ENCODE data around the gene GXYLT2. TPM values are rescaled to one million over a fixed set of nuclear protein-coding genes. Genes with fewer than 3 reads are reported as not detected.

Gene GXYLT2
- total and polyA plus RNA-seq, 2 donors (not counting 1 experiment from before 2014, with no cell fraction given): not detected

DNA sequence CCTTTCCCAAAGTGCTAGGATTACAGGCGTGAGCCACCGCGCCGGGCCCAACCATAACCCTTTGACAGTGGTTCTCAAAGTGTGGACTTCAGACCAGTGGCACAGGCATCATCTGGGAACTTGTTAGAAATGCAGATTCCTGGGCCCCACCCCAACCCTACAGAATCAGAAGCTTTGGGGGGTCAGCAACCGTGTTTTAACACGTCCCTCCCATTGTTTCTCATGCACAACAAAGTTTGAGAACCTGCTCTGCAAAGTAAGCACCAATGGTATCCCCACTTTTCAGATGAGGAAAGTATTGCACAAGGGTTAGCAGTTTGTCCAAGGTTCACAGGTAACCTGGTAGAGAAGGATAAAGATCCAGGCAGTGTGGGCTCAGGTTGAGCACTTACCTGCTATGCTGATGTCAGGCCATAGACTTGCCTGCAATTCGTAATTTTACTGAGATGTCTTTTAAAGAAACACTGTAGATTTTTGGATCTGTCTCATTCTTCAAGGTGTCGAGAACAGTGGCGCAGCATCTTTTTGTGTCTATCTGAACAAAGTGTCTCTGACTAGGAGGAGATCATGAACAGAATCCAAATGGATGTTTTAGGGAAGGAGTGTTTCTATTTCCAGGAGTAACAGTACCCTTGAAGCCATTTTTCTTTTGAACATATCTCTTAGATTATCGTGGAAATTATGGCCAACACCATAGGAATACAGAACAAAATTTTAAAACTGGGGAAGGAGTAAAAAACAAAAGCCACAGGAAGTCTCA is 2.5 kb downstream of the GXYLT2 start:
- no peak for ATAC-seq (ENCODE audit: low read depth)
- no peak for TF ChIP-seq EZH2 (IDR thresholded peaks at IDR 0.05; ENCODE audit: borderline replicate concordance, insufficient read depth, low read depth, low read length, poor library complexity, severe bottlenecking)
- TF ChIP-seq, protein P1, sequence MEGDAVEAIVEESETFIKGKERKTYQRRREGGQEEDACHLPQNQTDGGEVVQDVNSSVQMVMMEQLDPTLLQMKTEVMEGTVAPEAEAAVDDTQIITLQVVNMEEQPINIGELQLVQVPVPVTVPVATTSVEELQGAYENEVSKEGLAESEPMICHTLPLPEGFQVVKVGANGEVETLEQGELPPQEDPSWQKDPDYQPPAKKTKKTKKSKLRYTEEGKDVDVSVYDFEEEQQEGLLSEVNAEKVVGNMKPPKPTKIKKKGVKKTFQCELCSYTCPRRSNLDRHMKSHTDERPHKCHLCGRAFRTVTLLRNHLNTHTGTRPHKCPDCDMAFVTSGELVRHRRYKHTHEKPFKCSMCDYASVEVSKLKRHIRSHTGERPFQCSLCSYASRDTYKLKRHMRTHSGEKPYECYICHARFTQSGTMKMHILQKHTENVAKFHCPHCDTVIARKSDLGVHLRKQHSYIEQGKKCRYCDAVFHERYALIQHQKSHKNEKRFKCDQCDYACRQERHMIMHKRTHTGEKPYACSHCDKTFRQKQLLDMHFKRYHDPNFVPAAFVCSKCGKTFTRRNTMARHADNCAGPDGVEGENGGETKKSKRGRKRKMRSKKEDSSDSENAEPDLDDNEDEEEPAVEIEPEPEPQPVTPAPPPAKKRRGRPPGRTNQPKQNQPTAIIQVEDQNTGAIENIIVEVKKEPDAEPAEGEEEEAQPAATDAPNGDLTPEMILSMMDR (IDR thresholded peaks at IDR 0.05): no peak
- Histone ChIP-seq H3K4me1 (ENCODE audit: control insufficient read depth in 2 of 2, insufficient read depth in 2 of 2, low read length in 2 of 2) (peaks cover 9 to 10% of the 10 kb centered on the region in 2 donors), H3K4me2 (replicated peaks; ENCODE audit: low read depth, low read length, poor library complexity, severe bottlenecking) (no peak overlapping the region), H4K20me1 (ENCODE audit: control insufficient read depth, insufficient read depth, low read length, poor library complexity, severe bottlenecking) (no peaks in the 10 kb centered on the region), H3K9ac (ENCODE audit: low read length) (no peak overlapping the region), H2AFZ (ENCODE audit: insufficient read depth, low read depth, low read length, poor library complexity, severe bottlenecking) (no peak overlapping the region), H3K4me3 (ENCODE audit: control extremely low read depth in 1 of 5, extremely low read depth in 1 of 5, insufficient read depth in 1 of 5, low read depth in 2 of 5, low read length in 4 of 5) (no peak overlapping the region), H3K27me3 (replicated peaks in 1 of 4; ENCODE audit: control extremely low read depth in 1 of 4, control insufficient read depth in 3 of 4, insufficient read depth in 4 of 4, low read length in 3 of 4) (peaks cover 0 to 57% (median 31%) of the 10 kb centered on the region in 4 experiments), H3K27ac (ENCODE audit: low read length in 2 of 2) (no peak overlapping the region), H3K79me2 (ENCODE audit: control insufficient read depth, insufficient read depth, low read length) (no peaks in the 10 kb centered on the region), H3K36me3 (replicated peaks in 1 of 2; ENCODE audit: control extremely low read depth in 1 of 2, control insufficient read depth in 1 of 2, extremely low read depth in 1 of 2, insufficient read depth in 2 of 2, low read length in 1 of 2) (no peaks in the 10 kb centered on the region), H3K9me3 (ENCODE audit: control extremely low read depth in 1 of 3, control insufficient read depth in 2 of 3, insufficient read depth in 1 of 3, low read length in 2 of 3) (peaks cover 0 to 2% (median 0%) of the 10 kb centered on the region in 3 donors)
- Mint-ChIP-seq H3K27me3 (peaks cover 76% of the 10 kb centered on the region), H3K27ac (no peak overlapping the region), H3K9me3 (ENCODE audit: insufficient read depth) (no peaks in the 10 kb centered on the region), H3K4me1 (peaks cover 8% of the 10 kb centered on the region), H3K4me3 (no peak overlapping the region)
- POLR2A ChIA-PET: no interaction called here
- CTCF ChIA-PET: no interaction called here
- 96% methylated on average over 9 of the region's 10 CpGs for WGBS (ENCODE audit: insufficient coverage)
- no peak for DNase-seq
- intact Hi-C loops (cut with micrococcal nuclease): no loop called here

DNA sequence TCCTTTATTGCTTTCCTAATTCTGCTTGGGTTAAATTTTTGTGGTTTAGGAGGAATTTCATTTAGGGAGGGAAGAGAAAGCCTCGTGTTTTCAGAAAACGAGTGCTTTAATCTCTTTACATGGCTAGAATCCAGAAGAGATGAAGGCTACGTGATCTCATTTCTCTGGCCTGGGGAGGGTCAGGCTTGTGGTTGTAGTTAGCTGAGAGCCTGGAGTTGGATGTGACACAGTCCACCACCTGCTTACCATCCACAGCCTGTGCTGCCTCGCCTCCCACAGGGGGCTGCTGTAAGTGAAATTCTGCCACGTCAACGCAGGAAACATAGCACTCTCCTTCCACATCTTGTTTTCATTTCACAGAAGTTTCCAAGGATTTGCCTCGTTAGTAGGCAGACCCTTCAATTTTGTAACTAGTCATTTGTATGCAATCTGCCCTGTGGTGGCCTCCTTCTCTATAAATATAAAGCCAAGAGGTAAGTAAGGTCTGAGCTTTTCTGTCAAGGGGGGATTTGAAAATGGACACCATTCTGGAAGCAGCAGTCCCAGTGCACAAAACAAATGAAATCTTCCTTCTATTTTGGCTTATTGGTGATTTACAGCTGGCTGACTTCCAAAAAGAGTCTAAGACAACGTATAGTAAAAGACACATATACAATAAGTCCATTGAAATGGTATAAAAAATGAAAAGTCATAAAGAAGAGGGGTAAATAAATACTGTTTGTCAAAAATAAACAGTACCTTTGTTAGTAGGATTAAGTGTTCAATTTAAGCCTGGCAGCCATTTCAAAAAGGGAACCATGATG is 3.4 kb downstream of the GXYLT2 start:
- Mint-ChIP-seq H3K27ac (no peak overlapping the region), H3K4me1 (peaks cover 8% of the 10 kb centered on the region), H3K4me3 (no peak overlapping the region), H3K27me3 (peaks cover 71% of the 10 kb centered on the region), H3K9me3 (ENCODE audit: insufficient read depth) (no peaks in the 10 kb centered on the region)
- Histone ChIP-seq H3K4me3 (ENCODE audit: control extremely low read depth in 1 of 5, extremely low read depth in 1 of 5, insufficient read depth in 1 of 5, low read depth in 2 of 5, low read length in 4 of 5) (no peak overlapping the region), H3K4me2 (replicated peaks; ENCODE audit: low read depth, low read length, poor library complexity, severe bottlenecking) (no peak overlapping the region), H3K4me1 (ENCODE audit: control insufficient read depth in 2 of 2, insufficient read depth in 2 of 2, low read length in 2 of 2) (peaks cover 9 to 10% of the 10 kb centered on the region in 2 donors), H3K9ac (ENCODE audit: low read length) (no peak overlapping the region), H3K79me2 (ENCODE audit: control insufficient read depth, insufficient read depth, low read length) (no peaks in the 10 kb centered on the region), H3K9me3 (ENCODE audit: control extremely low read depth in 1 of 3, control insufficient read depth in 2 of 3, insufficient read depth in 1 of 3, low read length in 2 of 3) (peaks cover 0 to 2% (median 0%) of the 10 kb centered on the region in 3 donors), H3K27me3 (replicated peaks in 1 of 4; ENCODE audit: control extremely low read depth in 1 of 4, control insufficient read depth in 3 of 4, insufficient read depth in 4 of 4, low read length in 3 of 4) (peaks cover 0 to 51% (median 23%) of the 10 kb centered on the region in 4 experiments), H3K36me3 (replicated peaks in 1 of 2; ENCODE audit: control extremely low read depth in 1 of 2, control insufficient read depth in 1 of 2, extremely low read depth in 1 of 2, insufficient read depth in 2 of 2, low read length in 1 of 2) (no peaks in the 10 kb centered on the region), H2AFZ (ENCODE audit: insufficient read depth, low read depth, low read length, poor library complexity, severe bottlenecking) (no peak overlapping the region), H4K20me1 (ENCODE audit: control insufficient read depth, insufficient read depth, low read length, poor library complexity, severe bottlenecking) (no peaks in the 10 kb centered on the region), H3K27ac (ENCODE audit: low read length in 2 of 2) (no peak overlapping the region)
- TF ChIP-seq, protein P1 (IDR thresholded peaks at IDR 0.05): no peak
- no peak for TF ChIP-seq EZH2 (IDR thresholded peaks at IDR 0.05; ENCODE audit: borderline replicate concordance, insufficient read depth, low read depth, low read length, poor library complexity, severe bottlenecking)
- 69% methylated on average over 2 of the region's 8 CpGs for WGBS (ENCODE audit: insufficient coverage)
- ATAC-seq (ENCODE audit: low read depth) (no peak), DNase-seq (no peak)
- POLR2A ChIA-PET: no interaction called here
- CTCF ChIA-PET: no interaction called here
- intact Hi-C loops (cut with micrococcal nuclease): no loop called here

Data from B cell (primary cell).